ENCODE measurements around the gene RFX2. TPM values are rescaled to one million over a fixed set of nuclear protein-coding genes. Genes with fewer than 3 reads are reported as not detected.

Gene RFX2
- total RNA-seq, 6 experiments from 2014 or later = 1.6 to 2.9 (median 1.9) TPM

GRCh38 chr19:6071875-6072274, 38.4 kb downstream of the RFX2 start:
- Histone ChIP-seq H3K4me3 (no peak overlapping the region), H3K27me3 (no peaks in the 10 kb centered on the region), H3K4me1 (peaks cover 0 to 12% (median 4%) of the 10 kb centered on the region in 4 donors), H3K27ac (no peak overlapping the region), H3K9me3 (no peaks in the 10 kb centered on the region), H3K36me3 (no peaks in the 10 kb centered on the region)
- ATAC-seq (no peak), DNase-seq (no peak)
- 94% methylated on average over 8 of the region's 8 CpGs for WGBS (ENCODE audit: insufficient coverage, low coverage, low lambda C conversion rate, missing lambda C conversion rate)
- no peak for TF ChIP-seq POLR2A (IDR thresholded peaks at IDR 0.05)
- no peak for TF ChIP-seq CTCF (IDR thresholded peaks at IDR 0.05)
- intact Hi-C loops (cut with DNase I) = no loop called here

- H3K27ac ChIP-seq = no peak overlapping the region
Observed at GRCh38 chr19:6070720-6071485, 39.4 kb downstream of the RFX2 start.

GRCh38 chr19:6070207-6070681, 40.1 kb downstream of the RFX2 start:
- DNase-seq (peak in 1 of 3 donors; percentile 23), ATAC-seq (no peak)
- H3K4me1 ChIP-seq = peaks cover 0 to 24% (median 6%) of the 10 kb centered on the region in 4 donors
- WGBS (ENCODE audit: insufficient coverage, low coverage, low lambda C conversion rate, missing lambda C conversion rate) = no CpG with 5 or more reads among the region's 3 CpGs
- intact Hi-C loops (cut with DNase I) = no loop called here
- no peaks in the 10 kb centered on the region for H3K27me3 ChIP-seq
- no peak overlapping the region for H3K27ac ChIP-seq
- no peak overlapping the region for H3K4me3 ChIP-seq
- no peaks in the 10 kb centered on the region for H3K36me3 ChIP-seq
- no peaks in the 10 kb centered on the region for H3K9me3 ChIP-seq
- no peak for TF ChIP-seq POLR2A (IDR thresholded peaks at IDR 0.05)

More at GRCh38 chr19:6070720-6071485, 39.4 kb downstream of the RFX2 start:
- intact Hi-C loops (cut with DNase I) = no loop called here
- Histone ChIP-seq H3K4me1 (peaks cover 0 to 19% (median 6%) of the 10 kb centered on the region in 4 donors), H3K36me3 (no peaks in the 10 kb centered on the region), H3K9me3 (no peaks in the 10 kb centered on the region), H3K4me3 (no peak overlapping the region), H3K27me3 (no peaks in the 10 kb centered on the region)
- DNase-seq = peak in 2 of 3 donors; percentile 27 to 37
- no peak for TF ChIP-seq POLR2A (IDR thresholded peaks at IDR 0.05)
- TF ChIP-seq CTCF (IDR thresholded peaks at IDR 0.05) = no peak
- WGBS (ENCODE audit: insufficient coverage, low coverage, low lambda C conversion rate, missing lambda C conversion rate) = 72% methylated on average over 10 of the region's 11 CpGs
- no peak for ATAC-seq

GRCh38 chr19:6069268-6069791, 41.0 kb downstream of the RFX2 start:
- TF ChIP-seq CTCF (IDR thresholded peaks at IDR 0.05) (no peak), POLR2A (IDR thresholded peaks at IDR 0.05) (no peak)
- intact Hi-C loops (cut with DNase I) = no loop called here
- Histone ChIP-seq H3K9me3 (no peaks in the 10 kb centered on the region), H3K4me1 (peaks cover 0 to 28% (median 6%) of the 10 kb centered on the region in 4 donors), H3K27ac (no peak overlapping the region), H3K27me3 (no peaks in the 10 kb centered on the region), H3K4me3 (no peak overlapping the region), H3K36me3 (no peaks in the 10 kb centered on the region)
- peak in 2 of 3 donors; percentile 4 to 15 for DNase-seq
- ATAC-seq = no peak

- Histone ChIP-seq H3K27me3 (no peaks in the 10 kb centered on the region), H3K4me3 (no peak overlapping the region), H3K4me1 (peaks cover 0 to 28% (median 6%) of the 10 kb centered on the region in 4 donors), H3K27ac (no peak overlapping the region), H3K36me3 (no peaks in the 10 kb centered on the region), H3K9me3 (no peaks in the 10 kb centered on the region)
- ATAC-seq = no peak
- peak in 2 of 3 donors; percentile 22 to 41 for DNase-seq
- TF ChIP-seq POLR2A (IDR thresholded peaks at IDR 0.05) = no peak
- no peak for TF ChIP-seq CTCF (IDR thresholded peaks at IDR 0.05)
- intact Hi-C loops (cut with DNase I) = no loop called here
- WGBS (ENCODE audit: insufficient coverage, low coverage, low lambda C conversion rate, missing lambda C conversion rate) = 33% methylated on average over 2 of the region's 2 CpGs
Observed at GRCh38 chr19:6068711-6069110, 41.6 kb downstream of the RFX2 start.

All from right lobe of liver (tissue), 6 donors.